Measurements from ENCODE around the gene CGB7.

GRCh38 chr19:49014870-49015255, 42.7 kb downstream of the CGB7 start:
- no peak for TF ChIP-seq POLR2AphosphoS5 (IDR thresholded peaks at IDR 0.05; ENCODE audit: borderline replicate concordance, low read depth, low read length)
- no peak for TF ChIP-seq EZH2 (IDR thresholded peaks at IDR 0.05)
- TF ChIP-seq FOXP2 (optimal IDR thresholded peaks at IDR 0.05; ENCODE audit: control extremely low read depth, extremely low read length, insufficient read depth): no peak

Data from SK-N-MC (cell line).